Parathyroid adenoma (tissue), 2 donors: ENCODE results near the gene FIZ1.

Source experiments
- H2AFZ ChIP-seq: fragments of 300-600 bp; sonication (generic); one replicate; pipeline ENCODE4 v1.7.0; 2017; ENCODE audit warnings: antibody characterized with exemption, mild to moderate bottlenecking
- H3K27ac ChIP-seq: fragments of 300-600 bp; sonication (generic); one replicate; pipeline ENCODE4 v1.7.0; 2017
- H3K27me3 ChIP-seq: fragments of 300-600 bp; sonication (generic); one replicate; pipeline ENCODE4 v1.7.0; 2017; ENCODE audit warnings: low read length; ENCODE audit not compliant: control insufficient read depth, insufficient read depth
- H3K36me3 ChIP-seq: fragments of 300-600 bp; sonication (generic); one replicate; pipeline ENCODE4 v1.7.0; 2017; ENCODE audit warnings: low read length; ENCODE audit not compliant: control insufficient read depth, insufficient read depth
- H3K4me1 ChIP-seq: fragments of 300-600 bp; sonication (generic); one replicate; pipeline ENCODE4 v1.7.0; 2017; ENCODE audit warnings: control low read depth
- H3K4me2 ChIP-seq: fragments of 300-600 bp; sonication (generic); one replicate; pipeline ENCODE4 v1.7.0; 2017; ENCODE audit warnings: low read length
- H3K4me3 ChIP-seq: fragments of 300-600 bp; sonication (generic); one replicate; pipeline ENCODE4 v1.7.0; 2017; ENCODE audit warnings: low read depth, low read length
- H3K79me2 ChIP-seq: fragments of 300-600 bp; sonication (generic); one replicate; pipeline ENCODE4 v1.7.0; 2017; ENCODE audit warnings: control low read depth
- H3K9ac ChIP-seq: fragments of 300-600 bp; sonication (generic); one replicate; pipeline ENCODE4 v1.7.0; 2017; ENCODE audit warnings: mild to moderate bottlenecking
- H3K9me3 ChIP-seq: fragments of 300-600 bp; sonication (generic); one replicate; pipeline ENCODE4 v1.7.0; 2017; ENCODE audit warnings: low read length; ENCODE audit not compliant: control insufficient read depth
- TF ChIP-seq, protein P1 (sequence below): fragments of 300-600 bp; sonication (generic); IDR thresholded peaks from one replicate; pipeline ENCODE4 v1.7.0; 2017; ENCODE audit warnings: antibody characterized with exemption, mild to moderate bottlenecking
- donor health status: primary hyperparathyroidism.

The FIZ1 gene

DNA sequence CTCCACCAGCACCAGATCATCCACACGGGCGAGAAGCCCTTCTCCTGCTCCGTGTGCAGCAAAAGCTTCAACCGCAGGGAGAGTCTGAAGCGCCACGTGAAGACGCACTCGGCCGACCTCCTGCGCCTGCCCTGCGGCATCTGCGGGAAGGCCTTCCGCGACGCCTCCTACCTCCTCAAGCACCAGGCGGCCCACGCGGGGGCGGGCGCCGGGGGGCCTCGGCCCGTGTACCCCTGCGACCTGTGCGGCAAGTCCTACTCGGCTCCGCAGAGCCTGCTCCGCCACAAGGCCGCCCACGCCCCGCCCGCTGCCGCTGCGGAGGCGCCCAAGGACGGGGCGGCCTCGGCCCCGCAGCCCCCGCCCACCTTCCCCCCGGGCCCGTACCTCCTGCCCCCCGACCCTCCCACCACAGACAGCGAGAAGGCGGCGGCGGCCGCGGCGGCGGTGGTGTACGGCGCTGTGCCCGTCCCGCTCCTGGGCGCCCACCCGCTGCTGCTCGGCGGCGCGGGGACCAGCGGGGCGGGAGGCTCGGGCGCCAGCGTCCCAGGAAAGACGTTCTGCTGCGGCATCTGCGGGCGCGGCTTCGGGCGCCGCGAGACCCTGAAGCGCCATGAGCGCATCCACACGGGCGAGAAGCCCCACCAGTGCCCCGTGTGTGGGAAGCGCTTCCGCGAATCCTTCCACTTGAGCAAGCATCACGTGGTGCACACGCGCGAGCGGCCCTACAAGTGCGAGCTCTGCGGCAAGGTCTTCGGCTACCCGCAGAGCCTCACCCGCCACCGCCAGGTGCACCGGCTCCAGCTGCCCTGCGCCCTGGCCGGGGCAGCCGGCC lies 15.6 kb upstream of the FIZ1 start:
- Histone ChIP-seq H3K79me2 (peaks cover 15% of the 10 kb centered on the region), H3K4me1 (peaks cover 16% of the 10 kb centered on the region), H3K9ac (no peak overlapping the region), H3K4me2 (no peak overlapping the region), H3K27ac (no peak overlapping the region), H3K36me3 (no peaks in the 10 kb centered on the region), H2AFZ (no peak overlapping the region), H3K9me3 (no peaks in the 10 kb centered on the region), H3K27me3 (no peaks in the 10 kb centered on the region), H3K4me3 (no peak overlapping the region)
- TF ChIP-seq, protein P1, sequence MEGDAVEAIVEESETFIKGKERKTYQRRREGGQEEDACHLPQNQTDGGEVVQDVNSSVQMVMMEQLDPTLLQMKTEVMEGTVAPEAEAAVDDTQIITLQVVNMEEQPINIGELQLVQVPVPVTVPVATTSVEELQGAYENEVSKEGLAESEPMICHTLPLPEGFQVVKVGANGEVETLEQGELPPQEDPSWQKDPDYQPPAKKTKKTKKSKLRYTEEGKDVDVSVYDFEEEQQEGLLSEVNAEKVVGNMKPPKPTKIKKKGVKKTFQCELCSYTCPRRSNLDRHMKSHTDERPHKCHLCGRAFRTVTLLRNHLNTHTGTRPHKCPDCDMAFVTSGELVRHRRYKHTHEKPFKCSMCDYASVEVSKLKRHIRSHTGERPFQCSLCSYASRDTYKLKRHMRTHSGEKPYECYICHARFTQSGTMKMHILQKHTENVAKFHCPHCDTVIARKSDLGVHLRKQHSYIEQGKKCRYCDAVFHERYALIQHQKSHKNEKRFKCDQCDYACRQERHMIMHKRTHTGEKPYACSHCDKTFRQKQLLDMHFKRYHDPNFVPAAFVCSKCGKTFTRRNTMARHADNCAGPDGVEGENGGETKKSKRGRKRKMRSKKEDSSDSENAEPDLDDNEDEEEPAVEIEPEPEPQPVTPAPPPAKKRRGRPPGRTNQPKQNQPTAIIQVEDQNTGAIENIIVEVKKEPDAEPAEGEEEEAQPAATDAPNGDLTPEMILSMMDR = no peak

DNA sequence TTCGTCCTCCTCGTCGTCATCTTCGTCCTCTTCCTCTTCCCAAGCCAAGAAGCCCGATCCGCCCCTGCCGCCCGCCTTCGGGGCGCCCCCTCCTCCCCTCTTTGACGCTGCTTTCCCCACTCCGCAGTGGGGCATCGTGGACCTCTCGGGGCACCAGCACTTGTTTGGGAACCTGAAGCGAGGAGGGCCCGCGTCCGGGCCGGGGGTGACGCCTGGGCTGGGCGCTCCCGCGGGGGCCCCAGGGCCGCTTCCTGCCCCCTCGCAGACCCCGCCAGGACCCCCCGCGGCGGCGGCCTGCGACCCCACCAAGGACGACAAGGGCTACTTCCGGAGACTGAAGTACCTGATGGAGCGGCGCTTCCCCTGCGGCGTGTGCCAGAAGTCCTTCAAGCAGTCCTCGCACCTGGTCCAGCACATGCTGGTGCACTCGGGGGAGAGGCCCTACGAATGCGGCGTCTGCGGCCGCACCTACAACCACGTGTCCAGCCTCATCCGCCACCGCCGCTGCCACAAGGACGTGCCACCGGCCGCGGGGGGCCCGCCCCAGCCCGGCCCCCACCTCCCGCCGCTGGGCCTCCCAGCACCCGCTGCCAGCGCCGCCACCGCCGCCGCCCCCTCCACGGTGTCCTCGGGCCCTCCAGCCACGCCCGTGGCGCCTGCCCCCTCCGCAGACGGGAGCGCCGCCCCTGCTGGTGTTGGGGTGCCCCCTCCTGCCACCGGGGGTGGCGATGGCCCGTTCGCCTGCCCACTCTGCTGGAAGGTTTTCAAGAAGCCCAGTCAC lies 14.8 kb upstream of the FIZ1 start:
- H3K4me2 ChIP-seq = no peak overlapping the region
- H3K27ac ChIP-seq = no peak overlapping the region
- no peaks in the 10 kb centered on the region for H3K9me3 ChIP-seq
- H3K9ac ChIP-seq = no peak overlapping the region
- no peak overlapping the region for H2AFZ ChIP-seq
- H3K79me2 ChIP-seq = peaks cover 21% of the 10 kb centered on the region
- no peaks in the 10 kb centered on the region for H3K36me3 ChIP-seq
- H3K4me3 ChIP-seq = no peak overlapping the region
- TF ChIP-seq, protein P1 = no peak
- peaks cover 16% of the 10 kb centered on the region for H3K4me1 ChIP-seq
- no peaks in the 10 kb centered on the region for H3K27me3 ChIP-seq

DNA sequence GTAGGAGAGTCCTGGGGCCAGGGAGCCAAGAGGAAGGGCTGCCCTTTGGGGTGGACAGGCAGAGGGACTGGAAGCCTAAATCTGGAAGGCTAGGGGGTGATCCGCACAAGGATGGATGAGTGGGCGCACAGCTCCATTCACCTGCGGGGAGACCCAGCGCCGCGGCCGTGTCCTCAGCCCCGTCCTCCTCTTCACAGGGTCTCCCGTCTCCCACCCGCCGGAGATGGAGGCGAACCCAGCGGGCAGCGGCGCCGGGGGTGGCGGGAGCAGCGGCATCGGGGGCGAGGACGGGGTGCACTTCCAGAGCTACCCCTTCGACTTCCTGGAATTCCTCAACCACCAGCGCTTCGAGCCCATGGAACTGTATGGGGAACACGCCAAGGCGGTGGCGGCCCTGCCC lies 14.1 kb upstream of the FIZ1 start:
- H3K27me3 ChIP-seq = no peaks in the 10 kb centered on the region
- no peak overlapping the region for H3K4me2 ChIP-seq
- H3K9me3 ChIP-seq = no peaks in the 10 kb centered on the region
- TF ChIP-seq, protein P1 = no peak
- H3K4me1 ChIP-seq = peaks cover 16% of the 10 kb centered on the region
- H3K4me3 ChIP-seq = no peak overlapping the region
- H3K9ac ChIP-seq = no peak overlapping the region
- H3K36me3 ChIP-seq = no peaks in the 10 kb centered on the region
- no peak overlapping the region for H2AFZ ChIP-seq
- peaks cover 28% of the 10 kb centered on the region for H3K79me2 ChIP-seq
- no peak overlapping the region for H3K27ac ChIP-seq

DNA sequence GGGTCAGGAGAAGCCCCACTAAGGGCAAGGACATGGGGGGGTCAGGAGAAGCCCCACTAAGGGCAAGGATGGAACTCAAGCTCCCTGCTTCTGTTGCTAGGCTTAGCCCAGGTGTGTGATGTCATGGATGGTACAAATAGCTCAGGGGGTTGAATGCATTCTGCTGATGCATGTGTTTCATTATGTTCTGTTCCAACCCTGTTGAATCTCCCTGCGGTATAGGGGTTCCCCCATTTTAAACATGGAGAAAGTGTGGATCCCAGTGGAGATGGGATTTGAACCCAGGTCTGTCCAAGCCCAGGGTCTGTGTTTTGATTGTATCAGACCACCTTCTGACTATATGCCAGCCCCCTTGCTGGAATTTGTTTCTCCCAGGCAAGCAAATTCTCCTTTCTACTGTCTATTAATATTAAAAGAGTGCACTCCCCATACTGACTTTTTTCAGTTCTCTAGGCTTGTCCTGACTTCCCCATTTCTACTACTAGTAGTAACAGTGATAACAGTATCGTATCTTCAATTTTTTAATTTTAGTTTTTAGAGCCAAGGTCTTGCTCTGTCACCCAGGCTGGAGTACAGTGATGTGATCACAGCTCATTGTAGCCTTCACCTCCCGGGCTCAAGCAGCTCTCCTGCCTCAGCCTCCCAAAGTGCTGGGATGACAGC lies 12.8 kb upstream of the FIZ1 start:
- Histone ChIP-seq H3K27ac (peak overlapping the region; percentile 81), H3K79me2 (peaks cover 38% of the 10 kb centered on the region), H3K4me2 (peak overlapping the region; percentile 54), H3K36me3 (no peaks in the 10 kb centered on the region), H3K9me3 (no peaks in the 10 kb centered on the region), H3K9ac (no peak overlapping the region), H3K27me3 (no peaks in the 10 kb centered on the region), H3K4me1 (peaks cover 18% of the 10 kb centered on the region), H3K4me3 (peak overlapping the region; percentile 38), H2AFZ (no peak overlapping the region)
- TF ChIP-seq, protein P1 = no peak
